UCSD-AML1 (cell line): ENCODE data around the gene RTTN.
A peak's percentile ranks its signal among the peaks of the same experiment; 100 is the strongest.
"Not testable (repeated sequence)": the region's sequence is repeated elsewhere in the genome, so short reads cannot be mapped to it uniquely, and the experiment has no call there.

Source experiments
- DNase-seq: peaks from one replicate; lab custom pipeline; 2025; ENCODE audit not compliant: unreplicated experiment; lab: John Stamatoyannopoulos, UW

Gene RTTN

GRCh38 chr18:70151614-70152013, 53.9 kb downstream of the RTTN start:
- peak; percentile 9 for DNase-seq

GRCh38 chr18:70149616-70150301, 55.7 kb downstream of the RTTN start:
- no peak for DNase-seq

GRCh38 chr18:70149156-70149555, 56.3 kb downstream of the RTTN start:
- DNase-seq: no peak

GRCh38 chr18:70148039-70148938, 57.2 kb downstream of the RTTN start:
- DNase-seq: no peak

- no peak for DNase-seq
Measured at GRCh38 chr18:70146174-70146573, 59.3 kb downstream of the RTTN start.

- no peak for DNase-seq
Measured at GRCh38 chr18:70142001-70142400, 63.5 kb downstream of the RTTN start.

- DNase-seq: no peak
Measured at GRCh38 chr18:70139138-70139537, 66.3 kb downstream of the RTTN start.

- DNase-seq: no peak
Measured at GRCh38 chr18:70135604-70136003, 69.9 kb downstream of the RTTN start.

- no peak for DNase-seq
Measured at GRCh38 chr18:70132999-70133398, 72.5 kb downstream of the RTTN start.

- DNase-seq: no peak
Measured at GRCh38 chr18:70128271-70128670, 77.2 kb downstream of the RTTN start.

- no peak for DNase-seq
Measured at GRCh38 chr18:70127359-70127758, 78.1 kb downstream of the RTTN start.

- DNase-seq: no peak
Measured at GRCh38 chr18:70126832-70127231, 78.7 kb downstream of the RTTN start.

GRCh38 chr18:70124139-70124538, 81.3 kb downstream of the RTTN start:
- no peak for DNase-seq

GRCh38 chr18:70121842-70122241, 83.6 kb downstream of the RTTN start:
- no peak for DNase-seq

- no peak for DNase-seq
Measured at GRCh38 chr18:70116949-70117348, 88.5 kb downstream of the RTTN start.

GRCh38 chr18:70113511-70113910, 92.0 kb downstream of the RTTN start:
- no peak for DNase-seq

GRCh38 chr18:70110678-70111077, 94.8 kb downstream of the RTTN start:
- no peak for DNase-seq

- no peak for DNase-seq
Measured at GRCh38 chr18:70107091-70107490, 98.4 kb downstream of the RTTN start.

GRCh38 chr18:70102854-70103253, 102.6 kb downstream of the RTTN start:
- DNase-seq: not testable (repeated sequence)

- no peak for DNase-seq
Measured at GRCh38 chr18:70089858-70090257, 115.6 kb downstream of the RTTN start.

GRCh38 chr18:70086085-70086484, 119.4 kb downstream of the RTTN start:
- no peak for DNase-seq

GRCh38 chr18:70085641-70086040, 119.8 kb downstream of the RTTN start:
- no peak for DNase-seq
